Measurements from ENCODE around the gene PTPN9. TPM values are rescaled to one million over a fixed set of nuclear protein-coding genes. Genes with fewer than 3 reads are reported as not detected.

PTPN9 gene
- total and polyA plus RNA-seq, 2 of the 13 experiments (the other 11 are each of a cell fraction or from before 2014, with no cell fraction given): 16.6 to 19.9 TPM

DNA sequence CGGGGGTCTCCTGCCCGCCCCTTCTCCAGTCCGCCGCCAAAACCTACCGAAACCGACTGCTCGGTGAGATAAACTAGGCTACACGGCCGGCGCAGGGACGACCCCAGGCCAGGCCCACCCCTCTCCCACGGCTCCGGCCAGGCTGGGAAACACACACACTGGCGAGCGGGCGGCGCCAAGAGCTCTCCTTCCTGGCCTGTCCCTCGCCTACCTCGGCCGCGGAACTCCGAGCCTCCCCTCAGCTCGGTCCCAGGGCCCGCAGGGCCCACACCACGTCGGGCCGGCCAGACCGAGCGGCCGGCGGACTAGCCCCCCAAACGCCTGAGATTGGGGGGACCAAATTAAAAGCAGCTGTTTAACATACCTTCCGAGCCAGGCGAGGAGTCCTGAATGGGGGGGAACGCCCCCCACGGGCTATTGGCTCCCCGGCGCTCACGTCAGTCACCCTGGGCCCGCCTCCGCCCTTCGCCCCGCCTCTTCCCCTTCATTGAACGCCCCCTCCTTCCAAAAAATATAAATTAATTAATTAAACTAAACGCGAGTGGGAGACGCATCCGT is 123.6 kb downstream of the PTPN9 start (continued):
- TF ChIP-seq ZBTB7A (CRISPR knock-in tag; IDR thresholded peaks at IDR 0.05) (no peak), TRIM24 (CRISPR knock-in tag; IDR thresholded peaks at IDR 0.05) (no peak), NFIC (IDR thresholded peaks at IDR 0.05; ENCODE audit: low read length) (no peak), SP5 (CRISPR knock-in tag; IDR thresholded peaks at IDR 0.05; ENCODE audit: borderline replicate concordance, low read depth) (no peak), HNF4G (IDR thresholded peaks at IDR 0.05; ENCODE audit: borderline replicate concordance, low read depth, low read length) (no peak), HNF4G (CRISPR knock-in tag; IDR thresholded peaks at IDR 0.05; ENCODE audit: borderline replicate concordance, low read depth) (no peak), MEIS2 (CRISPR knock-in tag; IDR thresholded peaks at IDR 0.05) (no peak), SOX13 (IDR thresholded peaks at IDR 0.05) (no peak), SOX13 (CRISPR knock-in tag; conservative IDR thresholded peaks at IDR 0.05 in 1 of 2, IDR thresholded peaks at IDR 0.05 in 1 of 2) (no peak), RARG (CRISPR knock-in tag; IDR thresholded peaks at IDR 0.05; ENCODE audit: low read depth) (no peak), ZNF577 (CRISPR knock-in tag; IDR thresholded peaks at IDR 0.05; ENCODE audit: borderline replicate concordance, low read depth) (no peak), ZNF782 (CRISPR knock-in tag; IDR thresholded peaks at IDR 0.05; ENCODE audit: borderline replicate concordance) (no peak), ZNF557 (CRISPR knock-in tag; IDR thresholded peaks at IDR 0.05) (no peak), GABPA (IDR thresholded peaks at IDR 0.05; ENCODE audit: low read depth, low read length) (no peak), GABPA (CRISPR knock-in tag; IDR thresholded peaks at IDR 0.05; ENCODE audit: low read depth) (no peak; the same call in 1 of the 2 replicates)
- TF ChIP-seq, protein P1, sequence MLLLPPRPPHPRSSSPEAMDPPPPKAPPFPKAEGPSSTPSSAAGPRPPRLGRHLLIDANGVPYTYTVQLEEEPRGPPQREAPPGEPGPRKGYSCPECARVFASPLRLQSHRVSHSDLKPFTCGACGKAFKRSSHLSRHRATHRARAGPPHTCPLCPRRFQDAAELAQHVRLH (CRISPR knock-in tag; IDR thresholded peaks at IDR 0.05; ENCODE audit: borderline replicate concordance, low read depth): no peak
- TF ChIP-seq, protein P2, sequence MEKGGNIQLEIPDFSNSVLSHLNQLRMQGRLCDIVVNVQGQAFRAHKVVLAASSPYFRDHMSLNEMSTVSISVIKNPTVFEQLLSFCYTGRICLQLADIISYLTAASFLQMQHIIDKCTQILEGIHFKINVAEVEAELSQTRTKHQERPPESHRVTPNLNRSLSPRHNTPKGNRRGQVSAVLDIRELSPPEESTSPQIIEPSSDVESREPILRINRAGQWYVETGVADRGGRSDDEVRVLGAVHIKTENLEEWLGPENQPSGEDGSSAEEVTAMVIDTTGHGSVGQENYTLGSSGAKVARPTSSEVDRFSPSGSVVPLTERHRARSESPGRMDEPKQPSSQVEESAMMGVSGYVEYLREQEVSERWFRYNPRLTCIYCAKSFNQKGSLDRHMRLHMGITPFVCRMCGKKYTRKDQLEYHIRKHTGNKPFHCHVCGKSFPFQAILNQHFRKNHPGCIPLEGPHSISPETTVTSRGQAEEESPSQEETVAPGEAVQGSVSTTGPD (CRISPR knock-in tag; IDR thresholded peaks at IDR 0.05): no peak
- TF ChIP-seq, protein P3, sequence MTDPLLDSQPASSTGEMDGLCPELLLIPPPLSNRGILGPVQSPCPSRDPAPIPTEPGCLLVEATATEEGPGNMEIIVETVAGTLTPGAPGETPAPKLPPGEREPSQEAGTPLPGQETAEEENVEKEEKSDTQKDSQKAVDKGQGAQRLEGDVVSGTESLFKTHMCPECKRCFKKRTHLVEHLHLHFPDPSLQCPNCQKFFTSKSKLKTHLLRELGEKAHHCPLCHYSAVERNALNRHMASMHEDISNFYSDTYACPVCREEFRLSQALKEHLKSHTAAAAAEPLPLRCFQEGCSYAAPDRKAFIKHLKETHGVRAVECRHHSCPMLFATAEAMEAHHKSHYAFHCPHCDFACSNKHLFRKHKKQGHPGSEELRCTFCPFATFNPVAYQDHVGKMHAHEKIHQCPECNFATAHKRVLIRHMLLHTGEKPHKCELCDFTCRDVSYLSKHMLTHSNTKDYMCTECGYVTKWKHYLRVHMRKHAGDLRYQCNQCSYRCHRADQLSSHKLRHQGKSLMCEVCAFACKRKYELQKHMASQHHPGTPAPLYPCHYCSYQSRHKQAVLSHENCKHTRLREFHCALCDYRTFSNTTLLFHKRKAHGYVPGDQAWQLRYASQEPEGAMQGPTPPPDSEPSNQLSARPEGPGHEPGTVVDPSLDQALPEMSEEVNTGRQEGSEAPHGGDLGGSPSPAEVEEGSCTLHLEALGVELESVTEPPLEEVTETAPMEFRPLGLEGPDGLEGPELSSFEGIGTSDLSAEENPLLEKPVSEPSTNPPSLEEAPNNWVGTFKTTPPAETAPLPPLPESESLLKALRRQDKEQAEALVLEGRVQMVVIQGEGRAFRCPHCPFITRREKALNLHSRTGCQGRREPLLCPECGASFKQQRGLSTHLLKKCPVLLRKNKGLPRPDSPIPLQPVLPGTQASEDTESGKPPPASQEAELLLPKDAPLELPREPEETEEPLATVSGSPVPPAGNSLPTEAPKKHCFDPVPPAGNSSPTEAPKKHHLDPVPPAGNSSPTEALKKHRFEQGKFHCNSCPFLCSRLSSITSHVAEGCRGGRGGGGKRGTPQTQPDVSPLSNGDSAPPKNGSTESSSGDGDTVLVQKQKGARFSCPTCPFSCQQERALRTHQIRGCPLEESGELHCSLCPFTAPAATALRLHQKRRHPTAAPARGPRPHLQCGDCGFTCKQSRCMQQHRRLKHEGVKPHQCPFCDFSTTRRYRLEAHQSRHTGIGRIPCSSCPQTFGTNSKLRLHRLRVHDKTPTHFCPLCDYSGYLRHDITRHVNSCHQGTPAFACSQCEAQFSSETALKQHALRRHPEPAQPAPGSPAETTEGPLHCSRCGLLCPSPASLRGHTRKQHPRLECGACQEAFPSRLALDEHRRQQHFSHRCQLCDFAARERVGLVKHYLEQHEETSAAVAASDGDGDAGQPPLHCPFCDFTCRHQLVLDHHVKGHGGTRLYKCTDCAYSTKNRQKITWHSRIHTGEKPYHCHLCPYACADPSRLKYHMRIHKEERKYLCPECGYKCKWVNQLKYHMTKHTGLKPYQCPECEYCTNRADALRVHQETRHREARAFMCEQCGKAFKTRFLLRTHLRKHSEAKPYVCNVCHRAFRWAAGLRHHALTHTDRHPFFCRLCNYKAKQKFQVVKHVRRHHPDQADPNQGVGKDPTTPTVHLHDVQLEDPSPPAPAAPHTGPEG (CRISPR knock-in tag; IDR thresholded peaks at IDR 0.05): no peak
- TF ChIP-seq, protein P4, sequence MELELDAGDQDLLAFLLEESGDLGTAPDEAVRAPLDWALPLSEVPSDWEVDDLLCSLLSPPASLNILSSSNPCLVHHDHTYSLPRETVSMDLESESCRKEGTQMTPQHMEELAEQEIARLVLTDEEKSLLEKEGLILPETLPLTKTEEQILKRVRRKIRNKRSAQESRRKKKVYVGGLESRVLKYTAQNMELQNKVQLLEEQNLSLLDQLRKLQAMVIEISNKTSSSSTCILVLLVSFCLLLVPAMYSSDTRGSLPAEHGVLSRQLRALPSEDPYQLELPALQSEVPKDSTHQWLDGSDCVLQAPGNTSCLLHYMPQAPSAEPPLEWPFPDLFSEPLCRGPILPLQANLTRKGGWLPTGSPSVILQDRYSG (CRISPR knock-in tag; IDR thresholded peaks at IDR 0.05): no peak
- TF ChIP-seq, protein P5, sequence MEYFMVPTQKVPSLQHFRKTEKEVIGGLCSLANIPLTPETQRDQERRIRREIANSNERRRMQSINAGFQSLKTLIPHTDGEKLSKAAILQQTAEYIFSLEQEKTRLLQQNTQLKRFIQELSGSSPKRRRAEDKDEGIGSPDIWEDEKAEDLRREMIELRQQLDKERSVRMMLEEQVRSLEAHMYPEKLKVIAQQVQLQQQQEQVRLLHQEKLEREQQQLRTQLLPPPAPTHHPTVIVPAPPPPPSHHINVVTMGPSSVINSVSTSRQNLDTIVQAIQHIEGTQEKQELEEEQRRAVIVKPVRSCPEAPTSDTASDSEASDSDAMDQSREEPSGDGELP (IDR thresholded peaks at IDR 0.05; ENCODE audit: borderline replicate concordance, low read depth): peak; percentile 65; the same call in 1 of the 2 replicates

Measured in HepG2 (cell line).